ENCODE results near the gene SEMA3E.
"Not testable (repeated sequence)": the region's sequence is repeated elsewhere in the genome, so short reads cannot be mapped to it uniquely, and the experiment has no call there.

The SEMA3E gene

GRCh38 chr7:83562960-83563359, 86.0 kb downstream of the SEMA3E start:
- no peaks in the 10 kb centered on the region for H3K36me3 Mint-ChIP-seq (ENCODE audit: low read depth)
- H3K4me3 Mint-ChIP-seq: no peak overlapping the region
- no peak for DNase-seq
- no peak for TF ChIP-seq CTCF (IDR thresholded peaks at IDR 0.05)
- H3K4me1 Mint-ChIP-seq: no peaks in the 10 kb centered on the region
- H3K27ac Mint-ChIP-seq: no peak overlapping the region
- no peaks in the 10 kb centered on the region for H3K27me3 Mint-ChIP-seq (ENCODE audit: low read depth, poor library complexity)
- no peaks in the 10 kb centered on the region for H3K9me3 Mint-ChIP-seq

- Mint-ChIP-seq H3K9me3 (no peaks in the 10 kb centered on the region), H3K4me1 (no peaks in the 10 kb centered on the region), H3K27me3 (ENCODE audit: low read depth, poor library complexity) (no peaks in the 10 kb centered on the region), H3K36me3 (ENCODE audit: low read depth) (no peaks in the 10 kb centered on the region), H3K27ac (no peak overlapping the region), H3K4me3 (no peak overlapping the region)
- TF ChIP-seq CTCF (IDR thresholded peaks at IDR 0.05): no peak
- no peak for DNase-seq
Observed at GRCh38 chr7:83562289-83562688, 86.7 kb downstream of the SEMA3E start.

GRCh38 chr7:83559887-83560286, 89.1 kb downstream of the SEMA3E start:
- H3K27ac Mint-ChIP-seq: no peak overlapping the region
- no peak for TF ChIP-seq CTCF (IDR thresholded peaks at IDR 0.05)
- H3K27me3 Mint-ChIP-seq (ENCODE audit: low read depth, poor library complexity): no peaks in the 10 kb centered on the region
- H3K4me1 Mint-ChIP-seq: no peaks in the 10 kb centered on the region
- DNase-seq: no peak
- H3K36me3 Mint-ChIP-seq (ENCODE audit: low read depth): no peaks in the 10 kb centered on the region
- H3K4me3 Mint-ChIP-seq: no peak overlapping the region
- H3K9me3 Mint-ChIP-seq: no peaks in the 10 kb centered on the region

- not testable (repeated sequence) for H3K27me3 Mint-ChIP-seq (ENCODE audit: low read depth, poor library complexity); H3K4me1 Mint-ChIP-seq; DNase-seq; H3K36me3 Mint-ChIP-seq (ENCODE audit: low read depth); H3K27ac Mint-ChIP-seq; H3K4me3 Mint-ChIP-seq; H3K9me3 Mint-ChIP-seq
Observed at GRCh38 chr7:83552556-83552955, 96.4 kb downstream of the SEMA3E start.

GRCh38 chr7:83550100-83550499, 98.8 kb downstream of the SEMA3E start:
- H3K27me3 Mint-ChIP-seq (ENCODE audit: low read depth, poor library complexity): no peaks in the 10 kb centered on the region

GRCh38 chr7:83548250-83548649, 100.7 kb downstream of the SEMA3E start:
- Mint-ChIP-seq H3K9me3 (peaks cover 7% of the 10 kb centered on the region), H3K4me1 (no peaks in the 10 kb centered on the region), H3K27ac (no peak overlapping the region), H3K4me3 (no peak overlapping the region), H3K36me3 (ENCODE audit: low read depth) (no peaks in the 10 kb centered on the region), H3K27me3 (ENCODE audit: low read depth, poor library complexity) (no peaks in the 10 kb centered on the region)
- no peak for DNase-seq
- no peak for TF ChIP-seq CTCF (IDR thresholded peaks at IDR 0.05)

More at GRCh38 chr7:83550100-83550499, 98.8 kb downstream of the SEMA3E start:
- no peaks in the 10 kb centered on the region for H3K36me3 Mint-ChIP-seq (ENCODE audit: low read depth)
- H3K4me3 Mint-ChIP-seq: no peak overlapping the region
- peaks cover 8% of the 10 kb centered on the region for H3K9me3 Mint-ChIP-seq
- no peak for DNase-seq
- H3K4me1 Mint-ChIP-seq: no peaks in the 10 kb centered on the region
- TF ChIP-seq CTCF (IDR thresholded peaks at IDR 0.05): no peak
- no peak overlapping the region for H3K27ac Mint-ChIP-seq

Data from nephron progenitor cell (in vitro differentiated cells).